ENCODE results near the gene PLS1.
"Not testable (repeated sequence)": the region's sequence is repeated elsewhere in the genome, so short reads cannot be mapped to it uniquely, and the experiment has no call there.

GRCh38 chr3:142714882-142715281, 118.7 kb downstream of the PLS1 start:
- not testable (repeated sequence) for TF ChIP-seq EZH2phosphoT487 (IDR thresholded peaks at IDR 0.05; ENCODE audit: borderline replicate concordance, low read depth, low read length); CTCF (conservative IDR thresholded peaks at IDR 0.05; ENCODE audit: low read length)

Measured in OCI-LY7 (cell line).